ENCODE data around the gene VWA5B2.

The VWA5B2 gene

GRCh38 chr3:184234671-184235380 lies 5.4 kb downstream of the VWA5B2 start:
- CTCF ChIA-PET = no interaction called here
- no peak overlapping the region for H3K27ac ChIP-seq (ENCODE audit: extremely low read depth, low read depth, low read length)

GRCh38 chr3:184235381-184236032 lies 6.1 kb downstream of the VWA5B2 start:
- no peak overlapping the region for H3K4me3 ChIP-seq (ENCODE audit: low read depth, low read length)
- H3K9me3 ChIP-seq (ENCODE audit: control insufficient read depth, insufficient read depth, low read depth, low read length) = no peaks in the 10 kb centered on the region
- H3K36me3 ChIP-seq (ENCODE audit: control insufficient read depth in 2 of 2, insufficient read depth in 1 of 2, low read length in 2 of 2) = no peaks in the 10 kb centered on the region
- ChIA-PET POLR2A (interaction anchor here (1.0 kb wide), 1 partner anchor 11 kb away, joined by 3 read pairs; no protein-coding TSS in a partner anchor), CTCF (interaction anchor here (8.7 kb wide), 1 partner anchor 8 kb away, joined by 66 read pairs; the partner anchor contains the start of gene VWA5B2)
- TF ChIP-seq ZNF600 (tag by site-specific recombination; IDR thresholded peaks at IDR 0.05) = peak; percentile 47; the same call in 1 of the 2 replicates
- TF ChIP-seq EGR2 (tag by site-specific recombination; IDR thresholded peaks at IDR 0.05; ENCODE audit: low read depth) = peak; percentile 96
- peak; percentile 97 for TF ChIP-seq ZFHX2 (tag by site-specific recombination; conservative IDR thresholded peaks at IDR 0.05)
- TF ChIP-seq BCL11A (tag by site-specific recombination; IDR thresholded peaks at IDR 0.05; ENCODE audit: low read depth) = no peak
- no peak for TF ChIP-seq ZFP69B (tag by site-specific recombination; IDR thresholded peaks at IDR 0.05)
- H3K4me1 ChIP-seq (ENCODE audit: control insufficient read depth, insufficient read depth, low read length) = no peaks in the 10 kb centered on the region
- H3K27ac ChIP-seq (ENCODE audit: extremely low read depth, low read depth, low read length) = no peak overlapping the region

More at GRCh38 chr3:184234671-184235380, 5.4 kb downstream of the VWA5B2 start:
- TF ChIP-seq ZNF169 (tag by site-specific recombination; IDR thresholded peaks at IDR 0.05) (no peak), CTCF (tag by site-specific recombination; IDR thresholded peaks at IDR 0.05) (no peak), KLF10 (tag by site-specific recombination; IDR thresholded peaks at IDR 0.05) (no peak), ZNF211 (tag by site-specific recombination; IDR thresholded peaks at IDR 0.05; ENCODE audit: low read depth) (no peak), ZNF843 (tag by site-specific recombination; IDR thresholded peaks at IDR 0.05) (no peak), ZNF529 (tag by site-specific recombination; IDR thresholded peaks at IDR 0.05; ENCODE audit: insufficient replicate concordance) (no peak), ZNF366 (tag by site-specific recombination; conservative IDR thresholded peaks at IDR 0.05) (no peak), ZNF174 (tag by site-specific recombination; IDR thresholded peaks at IDR 0.05) (no peak), MEIS1 (CRISPR knock-in tag; IDR thresholded peaks at IDR 0.05; ENCODE audit: borderline replicate concordance) (no peak), ZEB2 (tag by site-specific recombination; IDR thresholded peaks at IDR 0.05) (no peak), ZBTB8A (tag by site-specific recombination; IDR thresholded peaks at IDR 0.05) (no peak)
- POLR2A ChIA-PET = interaction anchor here (0.5 kb wide), 1 partner anchor 70 kb away, joined by 4 read pairs; no protein-coding TSS in a partner anchor
- H3K4me3 ChIP-seq (ENCODE audit: low read depth, low read length) = no peak overlapping the region
- no peaks in the 10 kb centered on the region for H3K4me1 ChIP-seq (ENCODE audit: control insufficient read depth, insufficient read depth, low read length)
- H3K9me3 ChIP-seq (ENCODE audit: control insufficient read depth, insufficient read depth, low read depth, low read length) = no peaks in the 10 kb centered on the region
- no peaks in the 10 kb centered on the region for H3K36me3 ChIP-seq (ENCODE audit: control insufficient read depth in 2 of 2, insufficient read depth in 1 of 2, low read length in 2 of 2)

GRCh38 chr3:184236033-184236410 lies 6.6 kb downstream of the VWA5B2 start:
- TF ChIP-seq ZNF324 (tag by site-specific recombination; IDR thresholded peaks at IDR 0.05) (no peak), IKZF3 (tag by site-specific recombination; IDR thresholded peaks at IDR 0.05) (no peak), ATF2 (tag by site-specific recombination; IDR thresholded peaks at IDR 0.05; ENCODE audit: low read depth) (no peak)
- ChIA-PET CTCF (interaction anchor here (0.6 to 8.7 kb wide), 3 partner anchors 8 to 11 kb away, joined by 3 to 66 read pairs (median 4); partner anchors contain the start of gene VWA5B2), POLR2A (interaction anchor here (1.0 kb wide), 1 partner anchor 10 kb away, joined by 3 read pairs; no protein-coding TSS in a partner anchor)

More at GRCh38 chr3:184236033-184236410, 6.6 kb downstream of the VWA5B2 start:
- Histone ChIP-seq H3K9me3 (ENCODE audit: control insufficient read depth, insufficient read depth, low read depth, low read length) (no peaks in the 10 kb centered on the region), H3K4me1 (ENCODE audit: control insufficient read depth, insufficient read depth, low read length) (no peaks in the 10 kb centered on the region), H3K4me3 (ENCODE audit: low read depth, low read length) (no peak overlapping the region), H3K36me3 (ENCODE audit: control insufficient read depth in 2 of 2, insufficient read depth in 1 of 2, low read length in 2 of 2) (no peaks in the 10 kb centered on the region), H3K27ac (ENCODE audit: extremely low read depth, low read depth, low read length) (no peak overlapping the region)

Data from HEK293 (cell line).